GM18520 (cell line): ENCODE measurements around the gene KDM5C.

Experiments
- ATAC-seq: cut with Tn5 transposase; IDR thresholded peaks from one replicate; pipeline ENCODE4 v1.9.1; 2021; ENCODE audit not compliant: unreplicated experiment

Gene KDM5C

DNA sequence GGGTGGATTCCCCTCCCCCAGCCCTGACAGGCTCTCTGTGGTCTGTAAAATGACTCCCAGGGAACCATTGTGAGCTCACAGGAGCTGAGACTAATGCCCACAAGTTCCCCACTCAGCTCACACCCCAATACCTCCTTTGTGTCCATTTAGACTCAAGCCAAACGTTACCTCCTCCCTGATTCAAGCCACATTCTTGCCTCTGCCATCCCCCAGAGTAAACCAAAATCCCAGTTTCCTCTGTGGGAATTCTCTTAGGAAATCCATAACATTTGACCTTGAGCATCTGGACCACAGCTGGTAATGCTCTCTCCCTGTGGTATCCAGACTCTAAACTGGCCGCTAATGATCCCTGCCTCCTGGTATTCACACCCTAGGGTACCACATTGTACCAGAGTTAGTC lies 26.3 kb upstream of the KDM5C start:
- no peak for ATAC-seq

GRCh38 chrX:53250556-53250955 lies 25.5 kb upstream of the KDM5C start:
- ATAC-seq: no peak

- ATAC-seq: no peak
Measured at GRCh38 chrX:53249408-53250042, 24.5 kb upstream of the KDM5C start.

DNA sequence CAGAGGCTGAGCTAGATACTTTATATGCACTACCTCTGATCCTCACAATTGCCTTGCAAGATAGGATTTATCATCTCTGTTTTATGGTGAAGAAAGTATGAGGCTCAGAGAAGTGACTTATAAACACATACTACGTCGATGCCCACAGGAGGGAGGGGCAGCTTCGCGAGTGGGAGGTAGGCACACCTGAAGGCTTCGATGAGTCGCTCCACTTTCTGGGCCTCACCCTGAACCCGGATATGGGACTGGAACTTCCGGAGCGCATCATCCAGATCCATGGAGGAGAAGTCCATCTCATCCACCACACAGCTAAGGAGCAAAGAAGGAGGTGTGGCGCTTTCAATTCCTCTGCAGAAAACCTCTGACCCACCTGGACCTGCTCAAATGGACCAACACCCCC lies 22.9 kb upstream of the KDM5C start:
- no peak for ATAC-seq

GRCh38 chrX:53246231-53246630 lies 21.2 kb upstream of the KDM5C start:
- no peak for ATAC-seq

- no peak for ATAC-seq
Measured at GRCh38 chrX:53244610-53245009, 19.6 kb upstream of the KDM5C start.

GRCh38 chrX:53242310-53242709 lies 17.3 kb upstream of the KDM5C start:
- no peak for ATAC-seq

- no peak for ATAC-seq
Measured at GRCh38 chrX:53241558-53241957, 16.6 kb upstream of the KDM5C start.

- ATAC-seq: no peak
Measured at GRCh38 chrX:53239474-53239873, 14.5 kb upstream of the KDM5C start.

- ATAC-seq: no peak
Measured at GRCh38 chrX:53237056-53237455, 12.0 kb upstream of the KDM5C start.

- no peak for ATAC-seq
Measured at GRCh38 chrX:53236025-53236679, 11.1 kb upstream of the KDM5C start.

DNA sequence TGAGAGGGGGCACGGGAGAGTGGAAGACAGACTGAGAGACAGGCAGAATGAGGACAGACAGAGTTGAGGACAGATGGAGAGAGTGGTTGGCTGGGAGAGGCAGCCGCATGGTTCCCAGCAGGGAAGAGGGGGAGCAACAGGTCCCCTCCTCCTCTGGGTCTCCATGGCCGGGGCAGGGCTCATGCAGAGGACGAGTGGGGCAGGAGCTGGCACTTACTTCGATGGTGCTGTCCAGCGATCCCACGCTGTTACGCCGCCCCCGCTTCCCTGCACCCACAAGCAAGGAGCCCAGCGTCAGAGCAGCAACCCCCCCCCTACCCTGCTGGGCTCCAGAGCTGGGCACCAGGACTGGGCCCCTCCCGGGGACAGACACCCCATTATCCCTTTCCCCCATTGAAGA lies 10.6 kb upstream of the KDM5C start:
- ATAC-seq: no peak

- ATAC-seq: no peak
Measured at GRCh38 chrX:53234484-53234883, 9.5 kb upstream of the KDM5C start.

GRCh38 chrX:53233536-53233935 lies 8.5 kb upstream of the KDM5C start:
- ATAC-seq: no peak

- no peak for ATAC-seq
Measured at GRCh38 chrX:53230116-53230515, 5.1 kb upstream of the KDM5C start.

DNA sequence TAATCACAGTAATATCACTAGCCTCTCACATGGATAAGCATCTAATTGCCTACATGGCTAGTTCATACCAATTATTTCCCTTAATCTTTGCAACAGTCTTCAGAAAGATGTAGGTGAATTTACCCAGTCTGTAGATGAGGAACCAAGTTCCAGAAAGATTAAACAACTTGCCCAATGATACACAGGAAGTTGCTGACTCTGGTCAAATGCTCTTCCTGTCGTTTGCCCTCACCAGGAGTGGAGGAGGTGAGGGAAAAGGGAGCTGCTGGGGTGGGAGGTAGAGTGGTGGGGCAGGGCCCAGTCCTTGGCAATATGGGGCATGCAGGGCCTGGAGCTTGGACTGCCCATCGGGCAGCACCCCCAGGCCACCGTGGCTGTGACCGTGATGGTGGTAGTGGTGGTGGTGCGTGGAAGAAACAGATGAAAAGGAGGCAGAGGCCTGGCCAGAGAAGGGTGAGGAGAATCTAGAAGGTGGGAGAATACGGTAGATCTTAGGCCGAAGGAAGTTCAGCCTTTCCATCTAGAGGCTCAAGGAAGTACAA lies 2.3 kb upstream of the KDM5C start:
- no peak for ATAC-seq

DNA sequence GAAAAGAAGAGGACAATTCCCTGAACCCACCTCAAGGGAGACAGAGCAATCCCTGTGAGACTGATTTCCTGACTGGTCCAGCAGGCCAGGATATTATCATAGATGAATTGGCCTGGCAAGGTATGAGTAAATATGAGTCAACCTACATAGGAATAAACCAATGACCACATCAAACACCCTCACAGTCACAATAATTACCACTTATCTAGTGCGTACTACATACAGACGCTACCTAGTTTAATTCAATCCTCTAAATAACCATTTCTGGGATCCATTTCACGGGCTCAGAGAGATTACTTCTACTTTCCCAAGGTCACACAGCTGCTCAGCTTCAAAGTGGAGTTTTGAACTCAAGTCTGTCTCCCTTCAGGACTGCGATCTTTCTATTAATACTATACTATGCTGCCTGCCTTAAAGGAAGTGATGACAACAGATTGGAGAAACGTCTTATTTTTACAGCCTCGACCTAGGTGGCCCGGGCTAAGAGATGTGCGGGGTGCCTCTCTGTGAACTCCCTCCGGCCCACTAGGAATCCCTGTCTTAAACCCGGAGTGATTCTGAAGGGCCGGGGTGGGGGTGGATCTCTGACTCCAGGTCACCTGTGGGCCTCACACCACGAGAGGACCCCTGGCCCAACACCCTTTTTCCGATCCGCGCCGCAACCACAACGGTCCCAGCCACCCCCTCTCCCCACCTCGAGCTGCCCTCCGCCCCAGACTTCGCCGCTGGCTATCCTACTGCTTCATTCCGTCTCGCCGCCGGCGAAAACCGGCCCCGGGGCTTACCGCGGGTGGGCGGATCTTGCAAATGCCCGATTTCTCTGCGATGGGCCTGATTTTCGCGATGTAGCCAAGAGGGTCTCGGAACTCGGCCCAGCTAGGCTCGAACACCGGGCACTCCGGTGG lies 800 bp downstream of the KDM5C start:
- no peak for ATAC-seq

GRCh38 chrX:53223068-53223693 lies 1.8 kb downstream of the KDM5C start:
- no peak for ATAC-seq

GRCh38 chrX:53211391-53211978 lies 13.5 kb downstream of the KDM5C start:
- ATAC-seq: no peak

DNA sequence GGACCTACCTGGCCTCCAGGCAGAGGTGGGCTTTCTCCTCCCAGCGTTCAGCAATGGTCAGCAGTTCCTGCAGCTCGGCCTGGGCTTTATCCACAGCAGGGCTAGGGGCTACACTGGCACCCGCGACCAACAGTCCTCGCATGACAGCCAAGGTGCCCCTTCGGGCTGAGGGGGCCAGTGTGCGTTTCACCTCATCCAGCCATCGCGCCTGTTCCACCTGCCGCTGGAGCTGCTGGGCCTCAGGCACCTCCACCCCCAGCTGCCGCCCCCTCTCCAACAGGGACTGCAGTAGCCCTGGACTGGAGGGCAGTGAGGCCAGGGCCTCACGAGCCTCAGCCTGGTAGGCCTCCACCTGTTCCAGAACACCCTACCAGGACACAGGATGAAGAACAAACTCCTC lies 28.3 kb downstream of the KDM5C start:
- ATAC-seq: no peak

GRCh38 chrX:53195401-53195800 lies 29.6 kb downstream of the KDM5C start:
- ATAC-seq: no peak
